ENCODE data around the gene PADI4. TPM values are rescaled to one million over a fixed set of nuclear protein-coding genes. Genes with fewer than 3 reads are reported as not detected.

PADI4 gene
- total RNA-seq: 2.7 TPM
- long read RNA-seq, partial matches to known transcripts: 0 of 1 reads
- long read RNA-seq, other reads (novel, unspliced or antisense): 0 of 1 reads

- DNase-seq (ENCODE audit: low spot score): peak; percentile 90
- intact Hi-C loops (cut with DNase I): no loop called here
Measured at GRCh38 chr1:17307946-17308345, at the start of gene PADI4. Gene PADI4 (plus strand): TSS chr1:17308197. CDS start chr1:17308223, 26 bp downstream.

GRCh38 chr1:17258758-17259130 is 49.3 kb upstream of the PADI4 start:
- intact Hi-C loops (cut with DNase I): no loop called here
- DNase-seq (ENCODE audit: low spot score): no peak

GRCh38 chr1:17259233-17259873 is 48.6 kb upstream of the PADI4 start:
- intact Hi-C loops (cut with DNase I): no loop called here

GRCh38 chr1:17260264-17260663 is 47.7 kb upstream of the PADI4 start:
- intact Hi-C loops (cut with DNase I): no loop called here

More at GRCh38 chr1:17259233-17259873, 48.6 kb upstream of the PADI4 start:
- DNase-seq (ENCODE audit: low spot score): no peak

GRCh38 chr1:17260738-17261137 is 47.3 kb upstream of the PADI4 start:
- no peak for DNase-seq (ENCODE audit: low spot score)
- intact Hi-C loops (cut with DNase I): no loop called here

More at GRCh38 chr1:17260264-17260663, 47.7 kb upstream of the PADI4 start:
- no peak for DNase-seq (ENCODE audit: low spot score)

GRCh38 chr1:17263936-17264335 is 44.1 kb upstream of the PADI4 start:
- no peak for DNase-seq (ENCODE audit: low spot score)
- intact Hi-C loops (cut with DNase I): no loop called here

GRCh38 chr1:17264470-17264869 is 43.5 kb upstream of the PADI4 start:
- intact Hi-C loops (cut with DNase I): no loop called here

GRCh38 chr1:17265162-17265561 is 42.8 kb upstream of the PADI4 start:
- DNase-seq (ENCODE audit: low spot score): no peak
- intact Hi-C loops (cut with DNase I): no loop called here

More at GRCh38 chr1:17264470-17264869, 43.5 kb upstream of the PADI4 start:
- no peak for DNase-seq (ENCODE audit: low spot score)

GRCh38 chr1:17265950-17266349 is 42.0 kb upstream of the PADI4 start:
- no peak for DNase-seq (ENCODE audit: low spot score)
- intact Hi-C loops (cut with DNase I): no loop called here

GRCh38 chr1:17270891-17271765 is 36.9 kb upstream of the PADI4 start:
- DNase-seq (ENCODE audit: low spot score): peak; percentile 43
- intact Hi-C loops (cut with DNase I): no loop called here

- intact Hi-C loops (cut with DNase I): no loop called here
- no peak for DNase-seq (ENCODE audit: low spot score)
Measured at GRCh38 chr1:17272066-17272465, 35.9 kb upstream of the PADI4 start.

GRCh38 chr1:17272646-17273045 is 35.4 kb upstream of the PADI4 start:
- peak; percentile 4 for DNase-seq (ENCODE audit: low spot score)
- intact Hi-C loops (cut with DNase I): no loop called here

GRCh38 chr1:17273096-17273495 is 34.9 kb upstream of the PADI4 start:
- intact Hi-C loops (cut with DNase I): no loop called here
- DNase-seq (ENCODE audit: low spot score): peak; percentile 63

GRCh38 chr1:17274186-17275170 is 33.5 kb upstream of the PADI4 start:
- DNase-seq (ENCODE audit: low spot score): peak; percentile 81
- intact Hi-C loops (cut with DNase I): no loop called here

- intact Hi-C loops (cut with DNase I): no loop called here
- peak; percentile 87 for DNase-seq (ENCODE audit: low spot score)
Measured at GRCh38 chr1:17276568-17276967, 31.4 kb upstream of the PADI4 start.

- intact Hi-C loops (cut with DNase I): no loop called here
- DNase-seq (ENCODE audit: low spot score): no peak
Measured at GRCh38 chr1:17277511-17278159, 30.4 kb upstream of the PADI4 start.

- intact Hi-C loops (cut with DNase I): no loop called here
Measured at GRCh38 chr1:17278996-17279830, 28.8 kb upstream of the PADI4 start.

GRCh38 chr1:17280436-17280835 is 27.6 kb upstream of the PADI4 start:
- intact Hi-C loops (cut with DNase I): no loop called here
- DNase-seq (ENCODE audit: low spot score): no peak

More at GRCh38 chr1:17278996-17279830, 28.8 kb upstream of the PADI4 start:
- DNase-seq (ENCODE audit: low spot score): no peak
